Osteoblast (primary cell): ENCODE results near the gene STAT1. TPM values are rescaled to one million over a fixed set of nuclear protein-coding genes. Genes with fewer than 3 reads are reported as not detected.
A peak's percentile ranks its signal among the peaks of the same experiment; 100 is the strongest.

Experiments used
- DNase-seq: peaks from one replicate; pipeline ENCODE4 v3.0.0; 2011; ENCODE audit warnings: low spot score, mixed read lengths; ENCODE audit not compliant: insufficient read length; ENCODE audit errors: missing footprints
- H2AFZ ChIP-seq: 2 replicates; pipeline ENCODE4 v1.6.0; 2011; ENCODE audit warnings: mild to moderate bottlenecking, low read length
- H3K27ac ChIP-seq: 2 replicates; pipeline ENCODE4 v1.5.1; 2011; ENCODE audit warnings: mild to moderate bottlenecking, low read depth, low read length, moderate library complexity
- H3K27me3 ChIP-seq: 2 replicates; pipeline ENCODE4 v1.6.0; 2012; ENCODE audit warnings: mild to moderate bottlenecking, control low read depth, inconsistent platforms, low read length, moderate library complexity; ENCODE audit not compliant: insufficient read depth
- H3K36me3 ChIP-seq: 2 replicates; pipeline ENCODE4 v1.5.1; 2011; ENCODE audit warnings: mild to moderate bottlenecking, low read length, control low read depth, moderate library complexity; ENCODE audit not compliant: insufficient read depth
- H3K4me1 ChIP-seq: 2 replicates; pipeline ENCODE4 v1.5.1; 2011; ENCODE audit warnings: mild to moderate bottlenecking, low read length, control low read depth, moderate library complexity; ENCODE audit not compliant: insufficient read depth
- H3K4me2 ChIP-seq: 2 replicates; pipeline ENCODE4 v1.6.0; 2011; ENCODE audit warnings: mild to moderate bottlenecking, low read length; ENCODE audit not compliant: insufficient read depth
- H3K4me3 ChIP-seq: fragments of 200-600 bp; sonication (generic); 3 replicates; pipeline ENCODE4 v1.5.1; 2012; ENCODE audit warnings: mild to moderate bottlenecking, low read length, inconsistent platforms; ENCODE audit not compliant: insufficient read depth
- H3K79me2 ChIP-seq: 2 replicates; pipeline ENCODE4 v1.6.0; 2012; ENCODE audit warnings: mild to moderate bottlenecking, low read length, control low read depth, inconsistent platforms; ENCODE audit not compliant: insufficient read depth
- H3K9me3 ChIP-seq: 2 replicates; pipeline ENCODE4 v1.5.1; 2011; ENCODE audit warnings: low read depth, low read length, control low read depth
- H4K20me1 ChIP-seq: 2 replicates; pipeline ENCODE4 v1.6.0; 2012; ENCODE audit warnings: mild to moderate bottlenecking, low read length, control low read depth; ENCODE audit not compliant: insufficient read depth
- CTCF ChIP-seq: IDR thresholded peaks from 2 replicates; pipeline ENCODE4 v1.5.1; 2011; ENCODE audit warnings: mild to moderate bottlenecking, low read depth, low read length, moderate library complexity; ENCODE audit errors: extremely low read depth
- total RNA-seq: library from RNA; depleted of rRNA; stranded (reverse); fragments of >200 nt; gene quantifications from 2 replicates; pipeline ENCODE4 v1.2.3, GENCODE V29; 2012

The STAT1 gene
- total RNA-seq, 1 donor, result 530 TPM

DNA sequence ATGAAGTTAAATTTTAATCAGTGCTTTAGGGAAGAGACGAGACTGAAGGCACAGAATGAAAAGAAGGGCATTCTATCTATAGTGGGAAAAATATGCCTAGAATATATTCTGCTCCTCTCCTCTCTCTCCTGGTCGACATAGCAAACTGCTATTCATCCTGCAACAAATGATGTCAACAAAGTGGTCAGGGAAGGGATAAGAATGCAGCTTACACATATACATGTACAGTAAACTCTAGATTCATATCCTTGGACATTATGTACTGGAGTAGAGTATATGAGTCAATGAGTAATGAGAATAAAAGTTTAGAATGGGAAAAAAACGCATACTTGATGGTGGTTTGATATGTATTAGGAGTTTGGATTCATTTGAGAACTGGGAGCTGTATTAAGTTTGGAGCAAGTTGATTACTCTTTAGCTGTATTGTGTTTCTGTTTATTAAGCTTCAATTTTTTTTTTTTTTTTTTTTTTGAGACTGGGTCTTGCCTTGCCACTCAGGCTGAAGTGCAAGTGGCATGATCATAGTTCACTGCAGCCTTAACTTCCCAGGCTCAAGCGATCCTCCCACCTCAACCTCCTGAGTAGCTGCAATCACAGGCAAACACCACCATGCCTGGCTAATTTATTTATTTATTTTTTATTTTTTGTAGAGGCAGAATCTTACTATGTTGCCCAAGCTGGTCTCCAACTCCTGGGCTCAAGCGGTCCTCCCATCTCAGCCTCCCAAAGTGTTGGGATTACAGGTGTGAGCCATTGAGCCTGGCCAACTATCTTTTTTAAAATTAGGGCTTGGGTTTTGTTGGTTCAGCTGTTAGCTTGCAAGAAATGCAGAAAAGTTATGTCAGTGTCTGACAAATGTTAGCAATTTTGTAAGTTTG lies 53.8 kb downstream of the STAT1 start:
- Histone ChIP-seq H3K9me3 (no peaks in the 10 kb centered on the region), H3K4me2 (no peak overlapping the region), H3K4me1 (peaks cover 4% of the 10 kb centered on the region), H3K27me3 (no peaks in the 10 kb centered on the region), H2AFZ (no peak overlapping the region), H3K79me2 (no peaks in the 10 kb centered on the region), H3K4me3 (no peak overlapping the region), H4K20me1 (peaks cover 6% of the 10 kb centered on the region), H3K27ac (no peak overlapping the region), H3K36me3 (peaks cover 42% of the 10 kb centered on the region)
- DNase-seq, result no peak
- no peak for TF ChIP-seq CTCF

- Histone ChIP-seq H3K4me1 (peaks cover 6% of the 10 kb centered on the region), H3K27ac (no peak overlapping the region), H3K79me2 (no peaks in the 10 kb centered on the region), H3K36me3 (no peaks in the 10 kb centered on the region), H3K4me3 (no peak overlapping the region), H3K9me3 (no peaks in the 10 kb centered on the region), H2AFZ (no peak overlapping the region), H3K4me2 (no peak overlapping the region), H3K27me3 (no peaks in the 10 kb centered on the region), H4K20me1 (peaks cover 11% of the 10 kb centered on the region)
- TF ChIP-seq CTCF, result no peak
- DNase-seq, result no peak
Measured at GRCh38 chr2:190953257-190953656, 60.7 kb downstream of the STAT1 start.

- Histone ChIP-seq H3K79me2 (no peaks in the 10 kb centered on the region), H2AFZ (no peak overlapping the region), H3K27ac (no peak overlapping the region), H4K20me1 (peaks cover 15% of the 10 kb centered on the region), H3K9me3 (no peaks in the 10 kb centered on the region), H3K4me3 (no peak overlapping the region), H3K4me1 (peaks cover 30% of the 10 kb centered on the region), H3K36me3 (no peaks in the 10 kb centered on the region), H3K4me2 (no peak overlapping the region), H3K27me3 (no peaks in the 10 kb centered on the region)
- TF ChIP-seq CTCF, result no peak
- DNase-seq, result no peak
Measured at GRCh38 chr2:190950566-190950991, 63.4 kb downstream of the STAT1 start.

DNA sequence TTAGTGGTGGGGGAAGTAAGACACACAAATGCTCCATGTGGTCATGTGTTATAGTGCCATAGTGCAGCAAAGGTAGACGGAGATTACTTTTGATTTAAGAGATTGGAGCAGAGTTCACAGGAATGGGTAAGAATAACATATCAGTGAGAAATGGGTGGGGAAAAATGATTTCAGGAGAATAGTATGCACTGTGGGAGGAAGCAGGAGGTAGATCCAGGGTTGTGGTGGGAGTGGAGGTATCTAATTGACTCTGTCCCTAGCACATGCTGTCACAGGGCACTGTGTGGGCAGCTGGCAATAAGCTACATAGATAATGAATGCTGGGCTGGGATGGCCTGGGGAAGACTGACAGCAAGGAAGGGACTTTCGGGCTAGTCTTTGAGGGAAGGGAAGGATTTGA lies 65.3 kb downstream of the STAT1 start:
- Histone ChIP-seq H3K27ac (no peak overlapping the region), H3K9me3 (no peaks in the 10 kb centered on the region), H4K20me1 (peaks cover 18% of the 10 kb centered on the region), H3K27me3 (no peaks in the 10 kb centered on the region), H3K79me2 (no peaks in the 10 kb centered on the region), H3K36me3 (no peaks in the 10 kb centered on the region), H3K4me2 (peak overlapping the region; percentile 1), H3K4me3 (no peak overlapping the region), H2AFZ (no peak overlapping the region), H3K4me1 (peaks cover 30% of the 10 kb centered on the region)
- DNase-seq, result peak; percentile 2
- TF ChIP-seq CTCF, result no peak
